A549 (cell line): ENCODE results near the gene TMEM45A.

Experiments used
- CHD2 ChIP-seq: fragments of 150-350 bp; IDR thresholded peaks from 2 replicates; pipeline ENCODE4 v1.6.1; 2014; ENCODE audit warnings: low read length; ENCODE audit not compliant: partially characterized antibody
- CTCF ChIP-seq: fragments of >200 bp; sonication (Bioruptor Twin); formaldehyde crosslinking; IDR thresholded peaks from 3 replicates; pipeline ENCODE4 v1.5.1; 2016
- EHMT2 ChIP-seq: fragments of 200-600 bp; sonication (generic); IDR thresholded peaks from 2 replicates; pipeline ENCODE4 v1.6.1; 2016; ENCODE audit warnings: antibody characterized with exemption, low read depth, mild to moderate bottlenecking, moderate library complexity
- HDAC2 ChIP-seq: fragments of 200-600 bp; sonication (generic); IDR thresholded peaks from 2 replicates; pipeline ENCODE4 v1.6.1; 2016
- MAFK ChIP-seq: fragments of 450-650 bp; IDR thresholded peaks from 2 replicates; pipeline ENCODE4 v1.6.1; 2014; ENCODE audit not compliant: partially characterized antibody
- POLR2A ChIP-seq: IDR thresholded peaks from 2 replicates; pipeline ENCODE4 v1.6.1; 2012; ENCODE audit warnings: mild to moderate bottlenecking, low read length
- ZNF302 ChIP-seq: fragments of 250-450 bp; sonication (Bioruptor Pico); IDR thresholded peaks from 2 replicates; pipeline ENCODE4 v1.9.0; 2021; ENCODE audit warnings: inconsistent platforms, mild to moderate bottlenecking, moderate library complexity

- TF ChIP-seq MAFK (no peak), CTCF (no peak), EHMT2 (no peak), ZNF302 (CRISPR knock-in tag) (no peak), HDAC2 (no peak), CHD2 (no peak), POLR2A (no peak)
Observed at GRCh38 chr3:100517276-100517675, 24.9 kb downstream of the TMEM45A start.
